GM23338 (cell line): ENCODE results near the gene NIN. TPM values are rescaled to one million over a fixed set of nuclear protein-coding genes. Genes with fewer than 3 reads are reported as not detected.

Experiments used
- ATAC-seq: fragments of 200-7000 bp; cut with Tn5 transposase; 3 replicates; pipeline ENCODE4 v1.9.1; 2020
- DNase-seq: peaks from one replicate; pipeline ENCODE4 v3.0.0-alpha.2; 2015; ENCODE audit warnings: low spot score
- H2AFZ ChIP-seq: fragments of 200-600 bp; sonication (generic); 2 replicates; pipeline ENCODE4 v1.8.0; 2016; ENCODE audit warnings: antibody characterized with exemption, mild to moderate bottlenecking, moderate library complexity
- H3F3A ChIP-seq: fragments of 200-600 bp; sonication (generic); replicated peaks from 2 replicates; pipeline ENCODE4 v1.8.0; 2017; ENCODE audit warnings: antibody characterized with exemption, mixed run types, low read depth
- H3K27ac ChIP-seq: fragments of 200-600 bp; sonication (generic); 2 replicates; pipeline ENCODE4 v1.6.1; 2016; ENCODE audit warnings: low read depth
- H3K27me3 ChIP-seq: fragments of 200-600 bp; sonication (generic); 2 replicates; pipeline ENCODE4 v1.8.0; 2016; ENCODE audit warnings: mild to moderate bottlenecking, mixed run types, moderate library complexity; ENCODE audit not compliant: insufficient read depth
- H3K36me3 ChIP-seq: fragments of 200-600 bp; sonication (generic); 2 replicates; pipeline ENCODE4 v1.8.0; 2016; ENCODE audit warnings: mild to moderate bottlenecking; ENCODE audit not compliant: insufficient read depth
- H3K4me1 ChIP-seq: fragments of 200-600 bp; sonication (generic); 2 replicates; pipeline ENCODE4 v1.8.0; 2016; ENCODE audit warnings: mild to moderate bottlenecking, moderate library complexity; ENCODE audit not compliant: insufficient read depth
- H3K4me2 ChIP-seq: fragments of 200-600 bp; sonication (generic); 2 replicates; pipeline ENCODE4 v1.7.1; 2017; ENCODE audit warnings: mixed run types
- H3K4me3 ChIP-seq: fragments of 200-600 bp; sonication (generic); 2 replicates; pipeline ENCODE4 v1.6.1; 2016; ENCODE audit warnings: mixed run types
- H3K79me2 ChIP-seq: fragments of 200-600 bp; sonication (generic); replicated peaks from 2 replicates; pipeline ENCODE4 v1.8.0; 2017; ENCODE audit warnings: mild to moderate bottlenecking; ENCODE audit not compliant: insufficient read depth
- H3K9me2 ChIP-seq: fragments of 200-600 bp; sonication (generic); 2 replicates; pipeline ENCODE4 v1.8.0; 2017; ENCODE audit not compliant: insufficient read depth
- H4K20me1 ChIP-seq: fragments of 200-600 bp; sonication (generic); replicated peaks from 2 replicates; pipeline ENCODE4 v1.8.0; 2017; ENCODE audit warnings: mild to moderate bottlenecking; ENCODE audit not compliant: insufficient read depth
- H3K27ac Mint-ChIP-seq: 2 replicates; pipeline ENCODE4 v1.8.0; 2020; ENCODE audit warnings: inconsistent platforms, mild to moderate bottlenecking, moderate library complexity, mixed read lengths
- H3K27me3 Mint-ChIP-seq: 3 replicates; pipeline ENCODE4 v1.8.0; 2022; ENCODE audit warnings: low read depth, mild to moderate bottlenecking, moderate library complexity, mixed read lengths, inconsistent platforms; ENCODE audit not compliant: insufficient read depth, poor library complexity
- H3K36me3 Mint-ChIP-seq: 3 replicates; pipeline ENCODE4 v1.8.0; 2021; ENCODE audit warnings: low read depth, mild to moderate bottlenecking, inconsistent platforms, moderate library complexity, mixed read lengths
- H3K4me1 Mint-ChIP-seq: 3 replicates; pipeline ENCODE4 v1.8.0; 2020; ENCODE audit warnings: mild to moderate bottlenecking, inconsistent platforms, mixed read lengths
- H3K4me3 Mint-ChIP-seq: 3 replicates; pipeline ENCODE4 v1.8.0; 2021; ENCODE audit warnings: moderate library complexity, mild to moderate bottlenecking, inconsistent platforms, mixed read lengths
- H3K9me3 Mint-ChIP-seq: 3 replicates; pipeline ENCODE4 v1.8.0; 2020; ENCODE audit warnings: moderate library complexity, mild to moderate bottlenecking, inconsistent platforms, mixed read lengths
- CREB1 ChIP-seq: fragments of 250-450 bp; sonication (Bioruptor Pico); IDR thresholded peaks from 2 replicates; pipeline ENCODE4 v1.5.0; 2020; ENCODE audit warnings: low read depth, mild to moderate bottlenecking, moderate library complexity
- CTCF ChIP-seq, 2 experiments: fragments of 200-600 bp in 1 of 2; sonication (generic) in 1 of 2; conservative IDR thresholded peaks; 2 replicates each; pipeline versions ENCODE4 v1.5.1 to v1.6.1; 2016 to 2017; ENCODE audit warnings: antibody characterized with exemption in 2 of 2, low read depth in 2 of 2, mild to moderate bottlenecking in 2 of 2, moderate library complexity in 1 of 2
- ETS1 ChIP-seq: IDR thresholded peaks from 2 replicates; pipeline ENCODE4 v1.6.1; 2016; ENCODE audit warnings: antibody characterized with exemption
- EZH2phosphoT487 ChIP-seq: fragments of 200-600 bp; sonication (generic); IDR thresholded peaks from one replicate; pipeline ENCODE4 v1.8.1; 2018; ENCODE audit warnings: antibody characterized with exemption; ENCODE audit not compliant: unreplicated experiment
- NANOG ChIP-seq: IDR thresholded peaks from 2 replicates; pipeline ENCODE4 v1.6.1; 2016; ENCODE audit warnings: antibody characterized with exemption, borderline replicate concordance
- REST ChIP-seq: IDR thresholded peaks from one replicate; pipeline ENCODE4 v1.6.1; 2018; ENCODE audit warnings: antibody characterized with exemption; ENCODE audit not compliant: unreplicated experiment
- STAT1 ChIP-seq: IDR thresholded peaks from one replicate; pipeline ENCODE4 v1.6.1; 2016; ENCODE audit warnings: antibody characterized with exemption; ENCODE audit not compliant: unreplicated experiment
- ZNF114 ChIP-seq: fragments of 250-450 bp; sonication (Bioruptor Pico); IDR thresholded peaks from 2 replicates; pipeline ENCODE4 v1.5.0; 2020; ENCODE audit warnings: mild to moderate bottlenecking, moderate library complexity
- polyA plus RNA-seq: library from polyadenylated mRNA; unstranded; fragments of >200 nt; fragmentation: Nextera tagmentation; extraction: Ambion mirVana; gene quantifications from 2 replicates; pipeline ENCODE4 v1.2.1, GENCODE V29; 2016
- total RNA-seq: library from RNA; depleted of rRNA; stranded (reverse); fragments of >200 nt; shearing (Covaris generic); gene quantifications from 2 replicates; pipeline ENCODE4 v1.2.3, GENCODE V29; 2014

NIN gene
- total and polyA plus RNA-seq, 2 experiments from 2014 or later, result 7.4 to 17.4 TPM

GRCh38 chr14:50855558-50855957 lies 24.6 kb upstream of the NIN start:
- no peak overlapping the region; the same call in 1 of the 2 replicates for H3K27ac Mint-ChIP-seq
- Histone ChIP-seq H4K20me1 (no peaks in the 10 kb centered on the region), H3K79me2 (no peaks in the 10 kb centered on the region), H3K27me3 (no peaks in the 10 kb centered on the region), H3K4me1 (no peaks in the 10 kb centered on the region; the same call in 1 of the 2 replicates), H3K27ac (no peak overlapping the region), H2AFZ (peak overlapping the region; percentile 7; the same call in 1 of the 2 replicates), H3K36me3 (no peaks in the 10 kb centered on the region), H3K4me3 (no peak overlapping the region), H3K4me2 (no peak overlapping the region), H3F3A (no peaks in the 10 kb centered on the region), H3K9me2 (no peaks in the 10 kb centered on the region)
- peak; percentile 44 for DNase-seq
- peaks cover 4% of the 10 kb centered on the region for H3K27me3 Mint-ChIP-seq
- no peaks in the 10 kb centered on the region; the same call in 2 of the 3 replicates for H3K36me3 Mint-ChIP-seq
- no peaks in the 10 kb centered on the region for H3K9me3 Mint-ChIP-seq
- H3K4me1 Mint-ChIP-seq, result peaks cover 15% of the 10 kb centered on the region
- ATAC-seq, result no peak
- TF ChIP-seq CREB1 (CRISPR knock-in tag) (no peak), ETS1 (no peak), CTCF (conservative IDR thresholded peaks at IDR 0.05; ENCODE audit: low read depth in 2 of 2) (peak; percentile 9 to 31; a peak in 1 of 4 replicates), EZH2phosphoT487 (no peak)
- no peak overlapping the region for H3K4me3 Mint-ChIP-seq

- TF ChIP-seq NANOG (no peak), ETS1 (no peak), REST (no peak), STAT1 (no peak), EZH2phosphoT487 (no peak), CREB1 (CRISPR knock-in tag) (no peak), ZNF114 (CRISPR knock-in tag) (no peak)
- no peak for DNase-seq
- Histone ChIP-seq H3K4me2 (no peak overlapping the region), H4K20me1 (no peaks in the 10 kb centered on the region), H3K27me3 (no peaks in the 10 kb centered on the region), H3K27ac (no peak overlapping the region), H3F3A (no peaks in the 10 kb centered on the region), H2AFZ (no peak overlapping the region), H3K4me1 (no peaks in the 10 kb centered on the region; the same call in 1 of the 2 replicates), H3K36me3 (no peaks in the 10 kb centered on the region), H3K79me2 (no peaks in the 10 kb centered on the region), H3K9me2 (no peaks in the 10 kb centered on the region), H3K4me3 (no peak overlapping the region)
- peaks cover 2% of the 10 kb centered on the region for H3K27me3 Mint-ChIP-seq
- no peaks in the 10 kb centered on the region for H3K9me3 Mint-ChIP-seq
- peaks cover 8% of the 10 kb centered on the region for H3K4me1 Mint-ChIP-seq
- ATAC-seq, result no peak
- no peak overlapping the region for H3K4me3 Mint-ChIP-seq
- H3K27ac Mint-ChIP-seq, result no peak overlapping the region
- H3K36me3 Mint-ChIP-seq, result no peaks in the 10 kb centered on the region; the same call in 2 of the 3 replicates
Measured at GRCh38 chr14:50854521-50854920, 23.6 kb upstream of the NIN start.
